Cerebellar nuclear complex (tissue), 1 donor: Measurements from ENCODE around the gene MMP24.
"Not testable (repeated sequence)": the region's sequence is repeated elsewhere in the genome, so short reads cannot be mapped to it uniquely, and the experiment has no call there.

Source experiments
- DNase-seq, 2 experiments: peaks; one replicate each; lab custom pipeline; 2025; lab: John Stamatoyannopoulos, UW

Gene MMP24

GRCh38 chr20:35226126-35226883 is at the start of gene MMP24:
MMP24 (plus strand) TSS chr20:35226690; CDS start chr20:35226739, 49 bp downstream.
- DNase-seq: no peak

GRCh38 chr20:35179292-35180212 is 46.9 kb upstream of the MMP24 start:
- no peak for DNase-seq

- no peak for DNase-seq
Measured at GRCh38 chr20:35180266-35180665, 46.2 kb upstream of the MMP24 start.

GRCh38 chr20:35181731-35182130 is 44.8 kb upstream of the MMP24 start:
- DNase-seq: no peak

GRCh38 chr20:35186691-35187289 is 39.7 kb upstream of the MMP24 start:
- DNase-seq: not testable (repeated sequence)

- no peak for DNase-seq
Measured at GRCh38 chr20:35187584-35188190, 38.8 kb upstream of the MMP24 start.

- not testable (repeated sequence) for DNase-seq
Measured at GRCh38 chr20:35189223-35189622, 37.3 kb upstream of the MMP24 start.

- no peak for DNase-seq
Measured at GRCh38 chr20:35190556-35190955, 35.9 kb upstream of the MMP24 start.

- no peak for DNase-seq
Measured at GRCh38 chr20:35191419-35192117, 34.9 kb upstream of the MMP24 start.

- no peak for DNase-seq
Measured at GRCh38 chr20:35192118-35192872, 34.2 kb upstream of the MMP24 start.

- DNase-seq: not testable (repeated sequence)
Measured at GRCh38 chr20:35193031-35193791, 33.3 kb upstream of the MMP24 start.

GRCh38 chr20:35196313-35196712 is 30.2 kb upstream of the MMP24 start:
- DNase-seq: no peak

GRCh38 chr20:35199740-35200139 is 26.8 kb upstream of the MMP24 start:
- no peak for DNase-seq

- no peak for DNase-seq
Measured at GRCh38 chr20:35200267-35200666, 26.2 kb upstream of the MMP24 start.

GRCh38 chr20:35201467-35201866 is 25.0 kb upstream of the MMP24 start:
- DNase-seq: not testable (repeated sequence)

- DNase-seq: no peak
Measured at GRCh38 chr20:35206802-35207201, 19.7 kb upstream of the MMP24 start.

GRCh38 chr20:35207950-35208611 is 18.4 kb upstream of the MMP24 start:
- peak; percentile 44 to 94 for DNase-seq

- no peak for DNase-seq
Measured at GRCh38 chr20:35215066-35215956, 11.2 kb upstream of the MMP24 start.
